Stimulated activated CD8-positive, alpha-beta memory T cell treated with anti-CD3 and anti-CD28 coated beads, Interleukin-4, amount 100 ng/mL, for 48 hours (primary cell): ENCODE data around the gene GHRHR.
A peak's percentile ranks its signal among the peaks of the same experiment; 100 is the strongest.

Experiments used
- DNase-seq: peaks from one replicate; pipeline ENCODE4 v3.0.0-alpha.2; 2020

Gene GHRHR

GRCh38 chr7:30969604-30969970, 5.8 kb downstream of the GHRHR start:
- DNase-seq, result no peak

GRCh38 chr7:30970074-30970473, 6.3 kb downstream of the GHRHR start:
- no peak for DNase-seq

- DNase-seq, result no peak
Observed at GRCh38 chr7:30970594-30971094, 6.9 kb downstream of the GHRHR start.

GRCh38 chr7:30971440-30971839, 7.7 kb downstream of the GHRHR start:
- DNase-seq, result no peak

GRCh38 chr7:30971840-30972563, 8.2 kb downstream of the GHRHR start:
- DNase-seq, result no peak

- no peak for DNase-seq
Observed at GRCh38 chr7:30973292-30973691, 9.5 kb downstream of the GHRHR start.

- DNase-seq, result no peak
Observed at GRCh38 chr7:30973791-30974604, 10.2 kb downstream of the GHRHR start.

- peak; percentile 74 for DNase-seq
Observed at GRCh38 chr7:30974605-30975255, 11.0 kb downstream of the GHRHR start.

GRCh38 chr7:30975256-30975899, 11.6 kb downstream of the GHRHR start:
- no peak for DNase-seq

- no peak for DNase-seq
Observed at GRCh38 chr7:30976381-30976780, 12.6 kb downstream of the GHRHR start.

GRCh38 chr7:30977222-30977621, 13.5 kb downstream of the GHRHR start:
- peak; percentile 14 for DNase-seq

GRCh38 chr7:30977896-30978564, 14.3 kb downstream of the GHRHR start:
- peak; percentile 34 for DNase-seq

- DNase-seq, result peak; percentile 14
Observed at GRCh38 chr7:30979027-30979426, 15.3 kb downstream of the GHRHR start.

- DNase-seq, result no peak
Observed at GRCh38 chr7:30980194-30980593, 16.4 kb downstream of the GHRHR start.

- no peak for DNase-seq
Observed at GRCh38 chr7:30980751-30981150, 17.0 kb downstream of the GHRHR start.

GRCh38 chr7:30983042-30983913, 19.5 kb downstream of the GHRHR start:
- peak; percentile 92 for DNase-seq

GRCh38 chr7:30983914-30984247, 20.1 kb downstream of the GHRHR start:
- DNase-seq, result no peak

GRCh38 chr7:30984359-30985107, 20.8 kb downstream of the GHRHR start:
- no peak for DNase-seq

GRCh38 chr7:30985756-30986155, 22.0 kb downstream of the GHRHR start:
- no peak for DNase-seq

- no peak for DNase-seq
Observed at GRCh38 chr7:30986331-30986730, 22.6 kb downstream of the GHRHR start.

- no peak for DNase-seq
Observed at GRCh38 chr7:30986738-30987137, 23.0 kb downstream of the GHRHR start.
